Pancreas (tissue), 10 donors: Measurements from ENCODE around the gene PXT1. TPM values are rescaled to one million over a fixed set of nuclear protein-coding genes. Genes with fewer than 3 reads are reported as not detected.

ENCODE experiments used
- ATAC-seq, 4 donors: fragments of 200-7000 bp; cut with Tn5 transposase; one replicate each; pipeline versions ENCODE4 v1.8.0 to v1.9.1; 2020; ENCODE audit warnings: mild to moderate bottlenecking in 4 of 4, moderate library complexity in 4 of 4
- DNase-seq, 6 donors: peaks; one replicate each; pipeline ENCODE4 v3.0.0-alpha.2; 2020
- FAIRE-seq: peaks from 2 replicates; lab custom pipeline; 2012; peaks lifted over from hg19 to GRCh38; lab: Jason Lieb, UNC
- H3K27ac ChIP-seq, 4 donors: fragments of 200-600 bp; sonication (generic); 1 replicate in 3 of 4; 2 replicates in 1 of 4; pipeline versions ENCODE4 v1.5.0 to v1.8.0; 2020
- H3K27me3 ChIP-seq, 4 donors: fragments of 200-600 bp; one replicate each; pipeline ENCODE4 v1.8.0; 2021
- H3K36me3 ChIP-seq, 3 donors: fragments of 200-600 bp; sonication (generic) in 1 of 3; one replicate each; pipeline versions ENCODE4 v1.5.0 to v1.8.0; 2020 to 2021
- H3K4me1 ChIP-seq, 3 donors: fragments of 200-600 bp; one replicate each; pipeline ENCODE4 v1.8.0; 2021
- H3K4me3 ChIP-seq, 4 donors: fragments of 200-600 bp; sonication (generic) in 2 of 4; one replicate each; pipeline versions ENCODE4 v1.5.0 to v1.8.0; 2020 to 2021
- H3K9me3 ChIP-seq, 4 donors: fragments of 200-600 bp; one replicate each; pipeline ENCODE4 v1.8.0; 2021
- WGBS, 2 donors: extraction: QIAGEN DNeasy Blood & Tissue Kit; methylation state at CpG; one replicate each; pipeline ENCODE4 v1.1.7; 2013; 5-methylcytosine and 5-hydroxymethylcytosine counted together
- intact Hi-C, 3 donors: fragments of 100-400 bp; cut with DNase I; formaldehyde crosslinking; loops; one replicate each; pipeline versions ENCODE4 v1.11.1 to v1.14.2; 2022
- polyA plus RNA-seq, 2 donors: library from polyadenylated mRNA; stranded (reverse); fragments of 200-250 nt; gene quantifications; one replicate each; pipeline ENCODE4 v1.2.3, GENCODE V29; 2013
- total RNA-seq, 6 donors: library from RNA; stranded (reverse); fragmentation: NEBNext Ultra II Directional in 4 of 6; extraction: Animal tissue kit (Norgen Biotek cat#: 25700) in 4 of 6; gene quantifications; one replicate each; pipeline versions ENCODE4 v1.2.1 to v1.2.4, GENCODE V29; 2021 to 2023
- TF ChIP-seq, protein P1 (sequence below), 4 donors: fragments of 200-600 bp; sonication (generic) in 3 of 4; IDR thresholded peaks; one replicate each; pipeline versions ENCODE4 v1.5.0 to v1.8.0; 2021; ENCODE audit warnings: antibody characterized with exemption in 4 of 4
- donor health status: healthy with polysubstance abuse.
- donor health status: DM: no; HTN: no; CAD: no; lungs with moderate emphysema.
- donor health status: DM: no; HTN: no; CAD: no.
- donor health status: control.
- donor health status: control.
- donor health status: Bipolar disorder and iron deficiency.
- donor health status: DM: yes; HTN: yes; CAD: no.
- donor health status: DM: no; HTN: no; CAD: no.
- donor health status: DM: no; HTN: no; CAD: no.
- donor health status: DM: yes; HTN: yes; CAD: no.

The PXT1 gene
- total and polyA plus RNA-seq, 8 donors: not detected

DNA sequence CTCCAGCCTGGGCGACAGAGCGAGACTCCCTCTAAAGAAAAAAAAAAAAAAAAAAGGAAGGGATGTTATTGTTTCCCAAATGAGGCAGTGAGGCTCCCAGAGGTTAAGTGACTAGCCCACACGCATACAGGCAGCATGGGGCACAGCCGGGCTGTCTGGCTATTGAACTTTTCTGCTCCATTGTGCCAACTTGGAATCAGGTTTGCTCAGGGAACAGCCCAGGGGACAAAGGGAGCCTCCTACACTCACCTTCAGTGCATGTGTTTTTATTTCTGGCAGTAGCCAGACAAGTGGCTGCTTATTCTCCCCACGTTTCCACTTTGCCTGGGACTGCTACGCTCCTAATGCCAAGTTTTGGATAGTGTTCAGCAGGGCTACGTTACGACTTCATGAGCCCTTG lies 65.9 kb downstream of the PXT1 start:
- no peaks in the 10 kb centered on the region for H3K4me1 ChIP-seq
- H3K4me3 ChIP-seq: no peak overlapping the region
- H3K9me3 ChIP-seq: no peaks in the 10 kb centered on the region
- ATAC-seq (no peak), DNase-seq (no peak), FAIRE-seq (no peak)
- no peaks in the 10 kb centered on the region for H3K27me3 ChIP-seq
- TF ChIP-seq, protein P1, sequence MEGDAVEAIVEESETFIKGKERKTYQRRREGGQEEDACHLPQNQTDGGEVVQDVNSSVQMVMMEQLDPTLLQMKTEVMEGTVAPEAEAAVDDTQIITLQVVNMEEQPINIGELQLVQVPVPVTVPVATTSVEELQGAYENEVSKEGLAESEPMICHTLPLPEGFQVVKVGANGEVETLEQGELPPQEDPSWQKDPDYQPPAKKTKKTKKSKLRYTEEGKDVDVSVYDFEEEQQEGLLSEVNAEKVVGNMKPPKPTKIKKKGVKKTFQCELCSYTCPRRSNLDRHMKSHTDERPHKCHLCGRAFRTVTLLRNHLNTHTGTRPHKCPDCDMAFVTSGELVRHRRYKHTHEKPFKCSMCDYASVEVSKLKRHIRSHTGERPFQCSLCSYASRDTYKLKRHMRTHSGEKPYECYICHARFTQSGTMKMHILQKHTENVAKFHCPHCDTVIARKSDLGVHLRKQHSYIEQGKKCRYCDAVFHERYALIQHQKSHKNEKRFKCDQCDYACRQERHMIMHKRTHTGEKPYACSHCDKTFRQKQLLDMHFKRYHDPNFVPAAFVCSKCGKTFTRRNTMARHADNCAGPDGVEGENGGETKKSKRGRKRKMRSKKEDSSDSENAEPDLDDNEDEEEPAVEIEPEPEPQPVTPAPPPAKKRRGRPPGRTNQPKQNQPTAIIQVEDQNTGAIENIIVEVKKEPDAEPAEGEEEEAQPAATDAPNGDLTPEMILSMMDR (IDR thresholded peaks at IDR 0.05): no peak
- intact Hi-C loops: no loop called here
- H3K36me3 ChIP-seq: no peaks in the 10 kb centered on the region
- WGBS, 2 donors: 91 to 92% methylated on average over 8 of the region's 8 CpGs
- no peak overlapping the region for H3K27ac ChIP-seq

DNA sequence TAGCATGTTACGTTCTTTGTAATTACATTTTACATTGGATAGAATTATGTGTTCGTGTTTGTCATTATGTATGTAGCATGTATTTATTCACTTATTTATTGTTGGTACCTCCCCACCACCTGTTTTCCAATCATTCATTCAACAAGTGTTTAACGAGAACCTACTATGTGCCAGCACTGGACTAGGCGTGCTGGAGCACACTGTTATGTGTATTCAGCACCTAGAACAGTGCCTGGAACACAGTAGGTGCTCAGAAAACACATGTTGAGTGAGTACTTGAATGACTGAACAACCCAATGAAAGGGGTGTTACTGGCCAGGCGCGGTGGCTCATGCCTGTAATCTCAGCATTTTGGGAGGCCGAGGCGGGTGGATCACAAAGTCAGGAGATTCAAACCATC lies 66.5 kb downstream of the PXT1 start:
- H3K4me3 ChIP-seq: no peak overlapping the region
- H3K27me3 ChIP-seq: no peaks in the 10 kb centered on the region
- H3K9me3 ChIP-seq: no peaks in the 10 kb centered on the region
- DNase-seq (no peak), FAIRE-seq (no peak), ATAC-seq (no peak)
- H3K4me1 ChIP-seq: no peaks in the 10 kb centered on the region
- WGBS, 2 donors: 86 to 92% methylated on average over 6 to 8 of the region's 8 CpGs
- TF ChIP-seq, protein P1 (IDR thresholded peaks at IDR 0.05): no peak
- no peak overlapping the region for H3K27ac ChIP-seq
- H3K36me3 ChIP-seq: no peaks in the 10 kb centered on the region
- intact Hi-C loops: no loop called here

DNA sequence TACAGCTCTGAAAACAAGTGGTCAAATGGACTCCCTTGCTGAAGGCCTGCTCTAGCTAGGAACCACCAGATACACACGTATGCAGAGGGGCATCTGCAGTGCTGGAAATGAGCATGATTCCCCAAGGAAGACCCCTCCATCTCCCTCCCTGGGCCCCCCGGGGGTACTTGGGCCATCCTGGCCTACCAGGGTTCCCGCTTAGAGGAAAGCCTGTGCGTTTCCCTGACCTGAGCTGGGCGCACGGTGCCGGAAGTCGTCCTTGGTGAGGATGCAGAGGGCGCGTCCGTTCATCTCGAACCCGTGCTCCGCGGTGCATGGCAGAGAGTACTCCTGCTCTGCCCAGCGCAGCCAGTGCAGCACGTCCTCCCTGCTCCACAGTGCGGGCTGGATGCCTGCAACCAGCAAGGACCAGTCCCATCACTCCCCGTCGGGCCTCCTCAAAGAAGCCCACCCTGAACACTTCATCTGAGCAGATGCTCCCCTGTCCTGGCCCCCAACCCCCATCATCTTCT lies 67.0 kb downstream of the PXT1 start:
- WGBS, 2 donors: 84 to 87% methylated on average over 20 of the region's 20 CpGs
- DNase-seq: no peak
- ATAC-seq: no peak

DNA sequence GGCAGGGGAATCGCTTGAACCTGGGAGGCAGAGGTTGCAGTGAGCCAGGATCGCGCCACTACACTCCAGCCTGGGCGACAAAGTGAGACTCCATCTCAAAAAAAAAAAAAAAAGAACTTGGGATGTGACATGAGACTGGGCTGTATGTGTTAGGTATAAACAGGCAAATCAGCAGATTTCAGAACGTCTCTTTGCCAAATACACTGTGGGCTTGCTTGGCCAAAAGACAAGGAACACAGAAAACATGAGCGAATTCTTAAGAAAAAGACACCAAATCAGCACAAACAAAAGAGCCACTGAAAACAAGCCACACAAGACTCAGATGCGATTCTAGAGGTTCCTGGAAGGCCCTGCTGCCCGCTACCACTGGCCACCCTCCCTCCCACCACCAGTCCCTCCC lies 67.7 kb downstream of the PXT1 start:
- Histone ChIP-seq H3K27me3 (no peaks in the 10 kb centered on the region), H3K27ac (no peak overlapping the region), H3K36me3 (no peaks in the 10 kb centered on the region), H3K9me3 (no peaks in the 10 kb centered on the region), H3K4me1 (no peaks in the 10 kb centered on the region), H3K4me3 (no peak overlapping the region)
- FAIRE-seq (no peak), DNase-seq (no peak), ATAC-seq (no peak)
- TF ChIP-seq, protein P1 (IDR thresholded peaks at IDR 0.05): no peak
- intact Hi-C loops: no loop called here
- 76 to 81% methylated on average over 8 of the region's 8 CpGs for WGBS, 2 donors

More for the DNA sequence above, 67.0 kb downstream of the PXT1 start:
- FAIRE-seq: no peak
- intact Hi-C loops: no loop called here
- Histone ChIP-seq H3K4me1 (no peaks in the 10 kb centered on the region), H3K9me3 (no peaks in the 10 kb centered on the region), H3K4me3 (no peak overlapping the region), H3K27ac (no peak overlapping the region), H3K27me3 (no peaks in the 10 kb centered on the region), H3K36me3 (no peaks in the 10 kb centered on the region)
- TF ChIP-seq, protein P1 (IDR thresholded peaks at IDR 0.05): no peak

DNA sequence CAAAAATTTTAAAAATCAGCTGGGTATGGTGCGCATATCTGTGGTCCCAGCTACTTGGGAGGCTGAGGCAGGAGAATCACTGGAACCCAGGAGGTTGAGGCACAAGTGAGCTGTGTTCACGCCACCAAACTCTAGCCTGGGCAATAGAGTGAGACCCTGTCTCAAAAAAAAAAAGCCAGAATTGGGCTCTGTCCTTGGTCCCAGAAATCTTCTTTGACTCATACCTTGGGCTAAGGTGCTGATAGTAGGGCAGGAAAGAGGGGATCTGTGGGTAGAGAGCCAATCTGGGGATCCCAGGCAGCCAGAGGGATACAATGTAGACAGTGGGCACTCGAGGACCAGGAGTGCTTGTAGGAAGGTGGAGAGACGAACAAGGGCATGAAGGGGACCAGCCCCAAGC lies 68.5 kb downstream of the PXT1 start:
- intact Hi-C loops: no loop called here
- no peaks in the 10 kb centered on the region for H3K9me3 ChIP-seq
- H3K4me3 ChIP-seq: no peak overlapping the region
- H3K27ac ChIP-seq: no peak overlapping the region
- ATAC-seq (no peak), DNase-seq (no peak), FAIRE-seq (no peak)
- 78 to 88% methylated on average over 4 of the region's 4 CpGs for WGBS, 2 donors
- no peaks in the 10 kb centered on the region for H3K27me3 ChIP-seq
- H3K36me3 ChIP-seq: no peaks in the 10 kb centered on the region
- TF ChIP-seq, protein P1 (IDR thresholded peaks at IDR 0.05): no peak
- no peaks in the 10 kb centered on the region for H3K4me1 ChIP-seq
